ENCODE data around the gene SUCO. TPM values are rescaled to one million over a fixed set of nuclear protein-coding genes. Genes with fewer than 3 reads are reported as not detected.

The SUCO gene
- total and polyA plus RNA-seq, 2 of the 8 experiments (the other 6 are each of a cell fraction or from before 2014, with no cell fraction given) = 8.3 to 35.8 TPM

- H3K23ac ChIP-seq (ENCODE audit: insufficient read length) = no peak overlapping the region
- H3K4me2 ChIP-seq (ENCODE audit: insufficient read depth in 1 of 2, low read depth in 2 of 2, low read length in 2 of 2) = no peak overlapping the region
- POLR2A ChIA-PET (ENCODE audit: partially characterized antibody) = no interaction called here
Observed at GRCh38 chr1:172484252-172484651, 48.7 kb upstream of the SUCO start.

More at GRCh38 chr1:172484252-172484651, 48.7 kb upstream of the SUCO start:
- Histone ChIP-seq H2BK20ac (ENCODE audit: low read length) (no peak overlapping the region), H2BK120ac (replicated peaks; ENCODE audit: low read depth, low read length) (no peak overlapping the region), H3K23me2 (ENCODE audit: low read depth, low read length) (no peaks in the 10 kb centered on the region), H3K56ac (replicated peaks; ENCODE audit: insufficient read length, low read depth, low read length) (no peak overlapping the region), H2AK5ac (ENCODE audit: low read depth, low read length) (no peak overlapping the region), H3K9me3 (ENCODE audit: insufficient read depth in 2 of 2, low read depth in 1 of 2, low read length in 1 of 2) (no peaks in the 10 kb centered on the region), H3K27ac (ENCODE audit: low read depth, low read length) (no peak overlapping the region), H3K27me3 (replicated peaks in 1 of 4; ENCODE audit: control insufficient read depth in 3 of 4, extremely low read depth in 1 of 4, insufficient read depth in 3 of 4, low read length in 3 of 4) (no peaks in the 10 kb centered on the region), H4K20me1 (replicated peaks in 1 of 2; ENCODE audit: control insufficient read depth in 1 of 2, insufficient read depth in 2 of 2, low read length in 2 of 2) (no peaks in the 10 kb centered on the region), H3K79me1 (ENCODE audit: low read depth, low read length) (no peaks in the 10 kb centered on the region), H2AFZ (ENCODE audit: low read length) (no peak overlapping the region), H3K14ac (ENCODE audit: insufficient read length) (no peak overlapping the region), H2BK5ac (ENCODE audit: low read depth, low read length) (no peak overlapping the region), H3K4me3 (ENCODE audit: extremely low read depth in 1 of 4, insufficient read depth in 2 of 4, low read depth in 3 of 4, low read length in 4 of 4) (no peak overlapping the region), H2BK15ac (ENCODE audit: low read length) (no peak overlapping the region), H3K79me2 (ENCODE audit: control insufficient read depth in 1 of 2, insufficient read depth in 2 of 2, low read length in 2 of 2) (no peaks in the 10 kb centered on the region), H4K91ac (replicated peaks; ENCODE audit: insufficient read length, low read length) (no peak overlapping the region), H3K36me3 (ENCODE audit: control insufficient read depth in 2 of 4, insufficient read depth in 4 of 4, low read length in 3 of 4) (no peaks in the 10 kb centered on the region), H2BK12ac (ENCODE audit: low read depth, low read length) (no peak overlapping the region), H3K18ac (ENCODE audit: extremely low read depth, low read length) (no peak overlapping the region), H3K9ac (replicated peaks in 1 of 4; ENCODE audit: extremely low read depth in 1 of 4, low read depth in 3 of 4, low read length in 3 of 4) (no peak overlapping the region), H4K5ac (ENCODE audit: insufficient read length, low read depth, low read length) (no peak overlapping the region), H3K4me1 (replicated peaks in 1 of 4; ENCODE audit: control insufficient read depth in 3 of 4, insufficient read depth in 4 of 4, low read length in 3 of 4) (no peaks in the 10 kb centered on the region; a peak in 1 of 7 replicates), H3K4ac (replicated peaks; ENCODE audit: insufficient read length, low read depth, low read length) (no peak overlapping the region), H4K8ac (ENCODE audit: extremely low read depth, insufficient read depth, low read length) (no peak overlapping the region)
- no peak for TF ChIP-seq SIRT6 (IDR thresholded peaks at IDR 0.05; ENCODE audit: low read length)
- TF ChIP-seq RBBP5 (IDR thresholded peaks at IDR 0.05; ENCODE audit: borderline replicate concordance, low read depth, low read length) = no peak
- TF ChIP-seq POLR2AphosphoS5 (IDR thresholded peaks at IDR 0.05; ENCODE audit: low read depth, low read length) = no peak
- no peak for TF ChIP-seq ATF2 (IDR thresholded peaks at IDR 0.05; ENCODE audit: low read length)
- no peak for TF ChIP-seq YY1 (IDR thresholded peaks at IDR 0.05; ENCODE audit: low read depth, low read length)
- TF ChIP-seq TCF12 (IDR thresholded peaks at IDR 0.05; ENCODE audit: low read depth, low read length) = no peak
- TF ChIP-seq KDM5A (IDR thresholded peaks at IDR 0.05; ENCODE audit: low read length) = no peak
- TF ChIP-seq TAF1 (IDR thresholded peaks at IDR 0.05; ENCODE audit: low read depth, low read length) = no peak
- no peak for TF ChIP-seq SAP30 (IDR thresholded peaks at IDR 0.05; ENCODE audit: insufficient read depth, insufficient replicate concordance, low read length)
- no peak for TF ChIP-seq SUZ12 (IDR thresholded peaks at IDR 0.05; ENCODE audit: low read length)
- no peak for TF ChIP-seq RAD21 (IDR thresholded peaks at IDR 0.05 in 1 of 2, conservative IDR thresholded peaks at IDR 0.05 in 1 of 2; ENCODE audit: low read depth in 2 of 2, low read length in 2 of 2)
- TF ChIP-seq SP4 (IDR thresholded peaks at IDR 0.05; ENCODE audit: low read length) = no peak
- no peak for TF ChIP-seq MAX (IDR thresholded peaks at IDR 0.05)
- FAIRE-seq (no peak), DNase-seq (ENCODE audit: low read depth in 1 of 2, low spot score in 2 of 2) (no peak)
- CTCF ChIA-PET (ENCODE audit: partially characterized antibody) = no interaction called here
